Lower lobe of right lung (tissue), 2 donors: ENCODE measurements around the gene SAP30L. TPM values are rescaled to one million over a fixed set of nuclear protein-coding genes. Genes with fewer than 3 reads are reported as not detected.

Source experiments
- ATAC-seq, 2 donors: fragments of 200-7000 bp; cut with Tn5 transposase; one replicate each; pipeline ENCODE4 v1.9.1; 2020 to 2022; ENCODE audit warnings: mild to moderate bottlenecking in 2 of 2, moderate library complexity in 2 of 2
- DNase-seq: peaks from one replicate; pipeline ENCODE4 v3.0.0-alpha.2; 2020
- H3K27ac ChIP-seq: fragments of 200-600 bp; one replicate; pipeline ENCODE4 v1.8.0; 2022
- H3K27me3 ChIP-seq: fragments of 200-600 bp; one replicate; pipeline ENCODE4 v1.8.0; 2022; ENCODE audit warnings: low read depth
- H3K36me3 ChIP-seq: fragments of 200-600 bp; one replicate; pipeline ENCODE4 v1.8.0; 2022; ENCODE audit warnings: mild to moderate bottlenecking
- H3K4me1 ChIP-seq: fragments of 200-600 bp; one replicate; pipeline ENCODE4 v1.8.0; 2022
- H3K4me3 ChIP-seq: fragments of 200-600 bp; one replicate; pipeline ENCODE4 v1.8.0; 2022; ENCODE audit warnings: mild to moderate bottlenecking
- H3K9me3 ChIP-seq: fragments of 200-600 bp; one replicate; pipeline ENCODE4 v1.8.0; 2022
- CTCF ChIP-seq: fragments of 200-600 bp; IDR thresholded peaks from one replicate; pipeline ENCODE4 v1.8.0; 2022; ENCODE audit warnings: antibody characterized with exemption, mild to moderate bottlenecking
- intact Hi-C: fragments of 100-400 bp; cut with DNase I; formaldehyde crosslinking; loops from one replicate; pipeline ENCODE4 v1.11.0; 2022
- total RNA-seq: library from RNA; stranded (reverse); fragmentation: NEBNext Ultra II Directional; extraction: Animal tissue kit (Norgen Biotek cat#: 25700); gene quantifications from one replicate; pipeline ENCODE4 v1.2.1, GENCODE V29; 2021
- donor health status: DM: no; HTN: yes; CAD: no; lungs with severe emphysema.

The SAP30L gene
- total RNA-seq, 1 donor from 2014 or later = 43.2 TPM

GRCh38 chr5:154494036-154494435 lies 48.2 kb downstream of the SAP30L start:
- peaks cover 67% of the 10 kb centered on the region for H3K27me3 ChIP-seq

DNA sequence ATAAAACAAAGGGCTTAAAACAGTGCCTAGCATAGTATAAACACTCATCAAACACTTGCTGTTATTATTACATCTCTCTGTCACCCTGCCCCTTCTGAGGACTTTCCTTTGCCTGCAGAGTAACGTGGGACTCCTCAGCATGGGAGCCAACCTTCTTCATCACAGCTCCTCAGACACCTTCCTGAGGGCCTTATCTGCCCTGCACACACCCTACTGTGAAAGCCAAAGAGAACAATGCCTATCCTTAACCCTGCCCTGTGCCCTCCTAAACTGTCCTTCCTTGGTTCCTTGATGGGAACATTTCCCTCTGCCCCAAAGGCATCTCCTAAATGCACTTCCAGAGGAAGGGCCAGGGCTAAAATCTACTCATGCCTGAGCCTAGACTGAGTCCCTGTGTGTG lies 52.8 kb downstream of the SAP30L start:
- no peak for DNase-seq
- peaks cover 35% of the 10 kb centered on the region for H3K27me3 ChIP-seq

More at GRCh38 chr5:154494036-154494435, 48.2 kb downstream of the SAP30L start:
- Histone ChIP-seq H3K4me1 (no peaks in the 10 kb centered on the region), H3K9me3 (no peaks in the 10 kb centered on the region), H3K36me3 (no peaks in the 10 kb centered on the region), H3K4me3 (no peak overlapping the region), H3K27ac (no peak overlapping the region)
- DNase-seq = no peak
- intact Hi-C loops = no loop called here
- no peak for ATAC-seq
- no peak for TF ChIP-seq CTCF

DNA sequence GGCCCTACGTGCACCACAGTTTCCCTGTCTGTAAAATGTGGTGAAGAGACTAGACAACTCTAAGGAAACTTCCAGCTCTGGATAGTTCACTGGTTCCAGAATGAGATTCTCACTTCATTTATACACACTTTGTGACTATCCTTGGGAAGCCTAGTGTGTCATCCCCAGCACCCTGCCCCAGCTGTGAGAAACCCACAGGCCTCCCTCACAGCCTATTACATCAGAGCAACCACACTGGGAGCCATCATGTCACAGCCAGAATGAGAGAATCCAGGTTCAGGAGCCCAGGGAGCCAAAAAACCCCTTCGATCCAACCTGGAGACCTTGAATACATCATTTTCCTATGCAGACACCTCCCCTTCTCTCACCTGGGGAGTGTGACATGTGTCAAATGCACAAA lies 53.2 kb downstream of the SAP30L start:
- Histone ChIP-seq H3K27ac (no peak overlapping the region), H3K4me3 (no peak overlapping the region), H3K4me1 (no peaks in the 10 kb centered on the region), H3K9me3 (no peaks in the 10 kb centered on the region), H3K36me3 (no peaks in the 10 kb centered on the region), H3K27me3 (peaks cover 34% of the 10 kb centered on the region)
- DNase-seq (no peak), ATAC-seq (no peak)
- TF ChIP-seq CTCF = no peak
- intact Hi-C loops = no loop called here

More for the DNA sequence above, 52.8 kb downstream of the SAP30L start:
- Histone ChIP-seq H3K4me3 (no peak overlapping the region), H3K36me3 (no peaks in the 10 kb centered on the region), H3K9me3 (no peaks in the 10 kb centered on the region), H3K27ac (no peak overlapping the region), H3K4me1 (no peaks in the 10 kb centered on the region)
- intact Hi-C loops = no loop called here
- peak in 1 of 2 donors; percentile 33 for ATAC-seq
- no peak for TF ChIP-seq CTCF

DNA sequence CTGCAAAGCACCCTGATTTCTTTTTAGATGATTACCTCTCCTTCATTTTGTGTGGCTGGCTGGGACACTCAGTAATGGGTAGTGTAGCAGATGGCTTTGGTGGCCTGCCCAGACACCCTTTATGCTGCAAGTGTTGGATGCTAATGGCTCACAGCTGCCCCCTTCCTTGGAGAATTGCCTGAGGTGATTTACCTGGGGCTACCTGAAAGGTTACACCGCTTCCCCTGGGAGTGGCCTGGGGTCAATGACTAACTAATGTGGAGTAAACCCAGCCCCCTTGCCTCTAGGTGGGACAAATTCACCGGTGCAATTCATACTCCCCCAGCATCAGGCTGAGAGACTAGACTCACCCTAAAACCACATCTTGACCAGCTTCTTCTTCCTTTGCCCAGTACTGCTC lies 55.8 kb downstream of the SAP30L start:
- Histone ChIP-seq H3K9me3 (no peaks in the 10 kb centered on the region), H3K4me1 (no peaks in the 10 kb centered on the region), H3K36me3 (no peaks in the 10 kb centered on the region), H3K4me3 (no peak overlapping the region), H3K27me3 (peaks cover 10% of the 10 kb centered on the region), H3K27ac (no peak overlapping the region)
- intact Hi-C loops = no loop called here
- TF ChIP-seq CTCF = no peak
- DNase-seq (no peak), ATAC-seq (no peak)

DNA sequence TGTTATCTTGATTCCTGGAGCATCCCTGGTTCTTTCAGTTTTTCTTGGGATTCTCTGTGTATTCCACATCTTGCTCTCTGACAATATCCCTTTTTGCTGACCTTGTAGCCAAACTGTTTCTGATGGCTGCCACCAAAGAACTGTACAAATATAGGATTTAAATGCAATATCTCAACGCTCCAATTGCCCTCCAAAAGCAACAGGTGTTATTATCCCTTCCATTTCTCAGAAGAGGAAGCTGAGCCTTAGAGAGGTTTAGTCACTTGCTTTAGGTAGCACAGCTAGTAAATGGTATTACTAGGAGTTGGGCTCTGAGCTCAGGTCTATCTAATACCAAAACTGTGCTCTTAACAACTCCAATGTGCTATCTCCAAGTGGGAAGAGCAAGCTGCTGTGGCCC lies 56.4 kb downstream of the SAP30L start:
- H3K27ac ChIP-seq = no peak overlapping the region
- no peaks in the 10 kb centered on the region for H3K4me1 ChIP-seq
- ATAC-seq (no peak), DNase-seq (no peak)
- H3K27me3 ChIP-seq = peaks cover 4% of the 10 kb centered on the region
- no peak for TF ChIP-seq CTCF
- intact Hi-C loops = no loop called here
- H3K36me3 ChIP-seq = no peaks in the 10 kb centered on the region
- H3K9me3 ChIP-seq = no peaks in the 10 kb centered on the region
- H3K4me3 ChIP-seq = no peak overlapping the region

GRCh38 chr5:154503698-154504039 lies 57.9 kb downstream of the SAP30L start:
- H3K36me3 ChIP-seq = no peaks in the 10 kb centered on the region
- no peak for TF ChIP-seq CTCF
- no peak overlapping the region for H3K4me3 ChIP-seq
- DNase-seq (no peak), ATAC-seq (no peak)
- intact Hi-C loops = no loop called here
- H3K4me1 ChIP-seq = no peaks in the 10 kb centered on the region
- H3K9me3 ChIP-seq = no peaks in the 10 kb centered on the region
- H3K27me3 ChIP-seq = peaks cover 3% of the 10 kb centered on the region
- H3K27ac ChIP-seq = no peak overlapping the region
